ENCODE results near the gene RTKN. TPM values are rescaled to one million over a fixed set of nuclear protein-coding genes. Genes with fewer than 3 reads are reported as not detected.

Gene RTKN
- total and polyA plus RNA-seq, 2 of the 13 experiments (the other 11 are each of a cell fraction or from before 2014, with no cell fraction given): 159 to 166 TPM

GRCh38 chr2:74447230-74447999 lies 5.7 kb upstream of the RTKN start (continued):
- TF ChIP-seq CENPX (CRISPR knock-in tag; IDR thresholded peaks at IDR 0.05) (no peak), HOXA5 (CRISPR knock-in tag; IDR thresholded peaks at IDR 0.05) (no peak), SP1 (IDR thresholded peaks at IDR 0.05) (no peak), SP1 (CRISPR knock-in tag; IDR thresholded peaks at IDR 0.05) (no peak), ZSCAN30 (CRISPR knock-in tag; IDR thresholded peaks at IDR 0.05) (0 out of 2 replicates have a peak, but pooled peaks have one; percentile 27), THAP9 (CRISPR knock-in tag; IDR thresholded peaks at IDR 0.05; ENCODE audit: borderline replicate concordance) (no peak), TBP (CRISPR knock-in tag; IDR thresholded peaks at IDR 0.05) (no peak), DPF2 (CRISPR knock-in tag; IDR thresholded peaks at IDR 0.05; ENCODE audit: borderline replicate concordance, low read depth) (no peak), ZNF574 (CRISPR knock-in tag; IDR thresholded peaks at IDR 0.05) (0 out of 2 replicates have a peak, but pooled peaks have one; percentile 27), GABPB1 (CRISPR knock-in tag; IDR thresholded peaks at IDR 0.05) (no peak), LBX2 (CRISPR knock-in tag; IDR thresholded peaks at IDR 0.05; ENCODE audit: borderline replicate concordance) (no peak), HMG20B (CRISPR knock-in tag; conservative IDR thresholded peaks at IDR 0.05) (no peak), ZNF501 (CRISPR knock-in tag; IDR thresholded peaks at IDR 0.05) (peak; percentile 61; the same call in 1 of the 2 replicates), ZNF350 (CRISPR knock-in tag; IDR thresholded peaks at IDR 0.05; ENCODE audit: borderline replicate concordance, low read depth) (no peak), POLR2A (IDR thresholded peaks at IDR 0.05; ENCODE audit: insufficient read depth in 1 of 2, low read depth in 2 of 2, low read length in 2 of 2) (peak in 1 of 2 experiments; percentile 44; a peak in 1 of 4 replicates), CERS6 (CRISPR knock-in tag; IDR thresholded peaks at IDR 0.05) (no peak), NONO (IDR thresholded peaks at IDR 0.05) (no peak), NONO (CRISPR knock-in tag; conservative IDR thresholded peaks at IDR 0.05) (no peak), ZNF788 (CRISPR knock-in tag; IDR thresholded peaks at IDR 0.05; ENCODE audit: borderline replicate concordance) (no peak), ARNT2 (CRISPR knock-in tag; IDR thresholded peaks at IDR 0.05; ENCODE audit: low read depth) (no peak), CREBL2 (CRISPR knock-in tag; IDR thresholded peaks at IDR 0.05; ENCODE audit: borderline replicate concordance) (no peak), SPEN (CRISPR knock-in tag; IDR thresholded peaks at IDR 0.05; ENCODE audit: low read depth) (peak; percentile 21; the same call in 1 of the 2 replicates), TMF1 (CRISPR knock-in tag; IDR thresholded peaks at IDR 0.05; ENCODE audit: low read depth) (no peak), HDAC1 (CRISPR knock-in tag; IDR thresholded peaks at IDR 0.05) (peak; percentile 22; the same call in 1 of the 2 replicates)
